AG09309 (cell line): ENCODE results near the gene DUSP16.
"Not testable (repeated sequence)": the region's sequence is repeated elsewhere in the genome, so short reads cannot be mapped to it uniquely, and the experiment has no call there.

Experiments
- DNase-seq: peaks from one replicate; pipeline ENCODE4 v3.0.0-alpha.2; 2010; ENCODE audit warnings: low read depth
- H3K4me3 ChIP-seq: 2 replicates; pipeline ENCODE4 v1.5.1; 2011; ENCODE audit warnings: mild to moderate bottlenecking, low read depth, low read length, moderate library complexity; ENCODE audit not compliant: control insufficient read depth
- CTCF ChIP-seq: IDR thresholded peaks from 2 replicates; pipeline ENCODE4 v1.5.1; 2011; ENCODE audit warnings: mild to moderate bottlenecking, low read depth, low read length, inconsistent platforms; ENCODE audit not compliant: insufficient read depth, control insufficient read depth; ENCODE audit errors: missing control alignments

The DUSP16 gene

GRCh38 chr12:12592930-12593329 lies 30.3 kb upstream of the DUSP16 start:
- TF ChIP-seq CTCF: no peak
- DNase-seq: no peak

GRCh38 chr12:12590961-12591360 lies 28.3 kb upstream of the DUSP16 start:
- DNase-seq: no peak
- H3K4me3 ChIP-seq: no peak overlapping the region
- TF ChIP-seq CTCF: no peak

More at GRCh38 chr12:12592930-12593329, 30.3 kb upstream of the DUSP16 start:
- H3K4me3 ChIP-seq: no peak overlapping the region

- H3K4me3 ChIP-seq, DNase-seq: not testable (repeated sequence)
Measured at GRCh38 chr12:12588436-12588835, 25.8 kb upstream of the DUSP16 start.

GRCh38 chr12:12587878-12588277 lies 25.2 kb upstream of the DUSP16 start:
- no peak for TF ChIP-seq CTCF
- no peak overlapping the region for H3K4me3 ChIP-seq
- DNase-seq: no peak

- TF ChIP-seq CTCF: no peak
- no peak overlapping the region for H3K4me3 ChIP-seq
- no peak for DNase-seq
Measured at GRCh38 chr12:12586879-12587675, 24.4 kb upstream of the DUSP16 start.

GRCh38 chr12:12585115-12585863 lies 22.6 kb upstream of the DUSP16 start:
- H3K4me3 ChIP-seq: no peak overlapping the region
- DNase-seq: no peak
- no peak for TF ChIP-seq CTCF
